Prostate gland (tissue), 2 donors: ENCODE data around the gene AGBL3.

Experiments
- POLR2A ChIP-seq: fragments of 450-650 bp; IDR thresholded peaks from one replicate; pipeline ENCODE4 v1.6.1; 2016; ENCODE audit warnings: antibody characterized with exemption, mild to moderate bottlenecking
- POLR2AphosphoS5 ChIP-seq: sonication (generic); formaldehyde crosslinking; IDR thresholded peaks from one replicate; pipeline ENCODE4 v1.6.1; 2017; ENCODE audit warnings: antibody characterized with exemption
- TF ChIP-seq, protein P1 (sequence below), 4 experiments: fragments of 200-600 bp in 2 of 4; fragments of 450-650 bp in 2 of 4; sonication (generic) in 2 of 4; IDR thresholded peaks; 1 replicate in 3 of 4; 2 replicates in 1 of 4; pipeline ENCODE4 v1.5.1; 2016 to 2019; ENCODE audit warnings: antibody characterized with exemption in 4 of 4, mild to moderate bottlenecking in 2 of 4, moderate library complexity in 2 of 4

DNA sequence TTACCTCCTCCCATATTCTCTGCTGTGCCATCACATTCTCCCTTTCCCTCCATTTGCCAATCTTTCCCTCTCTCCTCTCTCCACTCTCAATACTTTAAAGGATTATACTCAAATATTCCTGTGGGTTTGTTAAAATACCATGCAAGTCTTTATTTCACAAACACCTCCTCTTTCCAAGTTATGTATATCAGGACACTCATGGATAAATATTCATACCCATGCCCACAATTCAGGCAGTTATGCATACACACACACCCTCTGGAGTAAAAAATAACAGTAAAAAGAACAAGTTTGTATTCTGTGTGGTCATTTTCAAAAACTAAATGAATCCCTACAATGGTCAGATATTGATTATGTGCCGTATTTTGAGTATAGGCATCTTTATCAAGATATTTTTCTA, 88.2 kb downstream of the AGBL3 start:
- TF ChIP-seq, protein P1, sequence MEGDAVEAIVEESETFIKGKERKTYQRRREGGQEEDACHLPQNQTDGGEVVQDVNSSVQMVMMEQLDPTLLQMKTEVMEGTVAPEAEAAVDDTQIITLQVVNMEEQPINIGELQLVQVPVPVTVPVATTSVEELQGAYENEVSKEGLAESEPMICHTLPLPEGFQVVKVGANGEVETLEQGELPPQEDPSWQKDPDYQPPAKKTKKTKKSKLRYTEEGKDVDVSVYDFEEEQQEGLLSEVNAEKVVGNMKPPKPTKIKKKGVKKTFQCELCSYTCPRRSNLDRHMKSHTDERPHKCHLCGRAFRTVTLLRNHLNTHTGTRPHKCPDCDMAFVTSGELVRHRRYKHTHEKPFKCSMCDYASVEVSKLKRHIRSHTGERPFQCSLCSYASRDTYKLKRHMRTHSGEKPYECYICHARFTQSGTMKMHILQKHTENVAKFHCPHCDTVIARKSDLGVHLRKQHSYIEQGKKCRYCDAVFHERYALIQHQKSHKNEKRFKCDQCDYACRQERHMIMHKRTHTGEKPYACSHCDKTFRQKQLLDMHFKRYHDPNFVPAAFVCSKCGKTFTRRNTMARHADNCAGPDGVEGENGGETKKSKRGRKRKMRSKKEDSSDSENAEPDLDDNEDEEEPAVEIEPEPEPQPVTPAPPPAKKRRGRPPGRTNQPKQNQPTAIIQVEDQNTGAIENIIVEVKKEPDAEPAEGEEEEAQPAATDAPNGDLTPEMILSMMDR (IDR thresholded peaks at IDR 0.05), result no peak
- TF ChIP-seq POLR2A, result no peak
- no peak for TF ChIP-seq POLR2AphosphoS5
